K562 (cell line): ENCODE results near the gene FGF14. TPM values are rescaled to one million over a fixed set of nuclear protein-coding genes. Genes with fewer than 3 reads are reported as not detected.

Experiments used
- ATAC-seq: fragments of 200-7000 bp; cut with Tn5 transposase; 3 replicates; pipeline ENCODE4 v1.9.1; 2020; ENCODE audit warnings: moderate library complexity
- BruUV-seq: library from RNA; stranded (reverse); fragments of 400-500 nt; replicated peaks from 2 replicates; lab custom pipeline; 2021; lab: Mats Ljungman, UMichigan
- CTCF ChIA-PET: fragments of 300-600 bp; formaldehyde crosslinking; extraction: SDS; loops from one replicate; lab custom pipeline; 2021; ENCODE audit warnings: low intra/inter-chr PET ratio; lab: Yijun Ruan, JAX
- POLR2A ChIA-PET: fragments of 300-600, 350-650 bp; sonication (Branson Sonifier 250); formaldehyde crosslinking; extraction: SDS; loops from one replicate; lab custom pipeline; 2021; ENCODE audit warnings: antibody characterized with exemption, inconsistent platforms; lab: Yijun Ruan, JAX
- DNase-seq, 4 experiments: peaks; one replicate each; pipeline versions ENCODE4 v3.0.0 to v3.0.0-alpha.2; 2011 to 2018; ENCODE audit warnings: low spot score in 3 of 4, mixed read lengths in 3 of 4; ENCODE audit errors: extremely low read depth in 1 of 4
- FAIRE-seq: peaks from 2 replicates; lab custom pipeline; 2011; peaks lifted over from hg19 to GRCh38; lab: Jason Lieb, UNC
- H2AFZ ChIP-seq: 2 replicates; pipeline ENCODE4 v1.6.0; 2011; ENCODE audit warnings: low read depth, low read length, control low read depth, inconsistent platforms
- H3K27ac ChIP-seq: fragments of 200-600 bp; 3 replicates; pipeline ENCODE4 v1.8.0; 2011; ENCODE audit warnings: low read depth, mild to moderate bottlenecking, control low read depth, inconsistent platforms, low read length, moderate library complexity, mixed read lengths; ENCODE audit errors: extremely low read depth
- H3K27me3 ChIP-seq, 2 experiments: fragments of 300-600 bp in 1 of 2; 2 replicates in 1 of 2; 3 replicates in 1 of 2; pipeline versions ENCODE4 v1.6.0 to v1.8.0; 2011; ENCODE audit warnings: inconsistent platforms in 2 of 2, low read length in 2 of 2, mild to moderate bottlenecking in 1 of 2, mixed read lengths in 1 of 2, moderate library complexity in 1 of 2; ENCODE audit not compliant: control insufficient read depth in 2 of 2, insufficient read depth in 2 of 2
- H3K36me3 ChIP-seq: fragments of 300-600 bp; 3 replicates; pipeline ENCODE4 v1.8.0; 2011; ENCODE audit warnings: mild to moderate bottlenecking, low read length, inconsistent platforms; ENCODE audit not compliant: control insufficient read depth, insufficient read depth
- H3K4me1 ChIP-seq, 2 experiments: fragments of 200-600 bp in 1 of 2; replicated peaks in 1 of 2; 2 replicates in 1 of 2; 3 replicates in 1 of 2; pipeline versions ENCODE4 v1.5.1 to v1.8.0; 2011; ENCODE audit warnings: inconsistent platforms in 2 of 2, low read length in 2 of 2, mild to moderate bottlenecking in 1 of 2, mixed read lengths in 1 of 2, moderate library complexity in 1 of 2; ENCODE audit not compliant: control insufficient read depth in 2 of 2, insufficient read depth in 2 of 2
- H3K4me2 ChIP-seq: 2 replicates; pipeline ENCODE4 v1.6.1; 2011; ENCODE audit warnings: low read length, control low read depth, inconsistent platforms, mixed read lengths; ENCODE audit not compliant: insufficient read depth
- H3K4me3 ChIP-seq: fragments of 200-600 bp; sonication (generic), shearing (Covaris generic); 2 replicates; pipeline ENCODE4 v1.5.1; 2016; ENCODE audit warnings: control low read depth, inconsistent platforms
- H3K79me2 ChIP-seq: fragments of 200-600 bp; 3 replicates; pipeline ENCODE4 v1.8.0; 2011; ENCODE audit warnings: low read length, inconsistent platforms; ENCODE audit not compliant: control insufficient read depth, insufficient read depth
- H3K9ac ChIP-seq, 2 experiments: 2 replicates each; pipeline versions ENCODE4 v1.6.0 to v1.6.1; 2011; ENCODE audit warnings: low read depth in 2 of 2, low read length in 2 of 2, control low read depth in 1 of 2, inconsistent platforms in 1 of 2, mild to moderate bottlenecking in 1 of 2, mixed read lengths in 1 of 2; ENCODE audit not compliant: insufficient read depth in 1 of 2
- H3K9me1 ChIP-seq: one replicate; pipeline ENCODE4 v1.6.0; 2011; ENCODE audit warnings: inconsistent platforms, mild to moderate bottlenecking, low read length, moderate library complexity; ENCODE audit not compliant: control insufficient read depth, insufficient read depth
- H3K9me3 ChIP-seq: replicated peaks from 2 replicates; pipeline ENCODE4 v1.5.1; 2011; ENCODE audit warnings: low read depth, low read length, inconsistent platforms; ENCODE audit not compliant: control insufficient read depth, insufficient read depth
- H4K20me1 ChIP-seq: replicated peaks from 2 replicates; pipeline ENCODE4 v1.6.1; 2011; ENCODE audit warnings: low read length, inconsistent platforms, mixed read lengths; ENCODE audit not compliant: control insufficient read depth, insufficient read depth
- AFF4 ChIP-seq: sonication (generic); formaldehyde crosslinking; IDR thresholded peaks from 2 replicates; pipeline ENCODE4 v1.8.0; 2023; ENCODE audit warnings: mild to moderate bottlenecking, missing genetic modification reagents
- BRD9 ChIP-seq: fragments of 450-650 bp; IDR thresholded peaks from 2 replicates; pipeline ENCODE4 v1.6.1; 2018; ENCODE audit warnings: low read depth; ENCODE audit not compliant: partially characterized antibody
- E2F3 ChIP-seq: fragments of 250-450 bp; sonication (Bioruptor Pico); IDR thresholded peaks from 2 replicates; pipeline ENCODE4 v1.4.0; 2020; ENCODE audit warnings: mild to moderate bottlenecking
- FOXP4 ChIP-seq: sonication (generic); formaldehyde crosslinking; IDR thresholded peaks from 2 replicates; pipeline ENCODE4 v1.8.0; 2022; ENCODE audit warnings: mild to moderate bottlenecking, missing genetic modification reagents, borderline replicate concordance
- HDAC1 ChIP-seq, 2 experiments: fragments of 450-650 bp; IDR thresholded peaks; 2 replicates each; pipeline ENCODE4 v1.6.1; 2016 to 2017; ENCODE audit warnings: inconsistent platforms in 1 of 2, mild to moderate bottlenecking in 1 of 2, moderate library complexity in 1 of 2
- HDAC3 ChIP-seq: fragments of 450-650 bp; IDR thresholded peaks from 2 replicates; pipeline ENCODE4 v1.6.1; 2018; ENCODE audit warnings: borderline replicate concordance, mild to moderate bottlenecking, moderate library complexity; ENCODE audit not compliant: partially characterized antibody
- NR4A1 ChIP-seq, 2 experiments: fragments of 250-450 bp in 1 of 2; fragments of 450-650 bp in 1 of 2; sonication (Bioruptor Pico) in 1 of 2; IDR thresholded peaks; 2 replicates each; pipeline versions ENCODE4 v1.4.0 to v1.6.1; 2016 to 2020; ENCODE audit warnings: mild to moderate bottlenecking in 2 of 2, missing compliant biosample characterization in 1 of 2, missing genetic modification characterization in 1 of 2, moderate library complexity in 1 of 2
- POLR2AphosphoS5 ChIP-seq: IDR thresholded peaks from 2 replicates; pipeline ENCODE4 v1.6.1; 2011; ENCODE audit warnings: mild to moderate bottlenecking, low read depth, low read length, moderate library complexity; ENCODE audit not compliant: control insufficient read depth, insufficient read depth
- ZNF134 ChIP-seq: fragments of 250-450 bp; sonication (Bioruptor Pico); conservative IDR thresholded peaks from 2 replicates; pipeline ENCODE4 v1.4.0; 2020
- ZNF518B ChIP-seq: fragments of 250-450 bp; sonication (Bioruptor Pico); IDR thresholded peaks from 2 replicates; pipeline ENCODE4 v1.5.0; 2021; ENCODE audit warnings: mild to moderate bottlenecking, moderate library complexity
- WGBS: fragments of 100-300 bp; shearing (Covaris generic); methylation state at CpG from one replicate; pipeline ENCODE4 v1.1.6; 2016; ENCODE audit warnings: low coverage, mixed read lengths; ENCODE audit not compliant: insufficient coverage; ENCODE audit errors: missing lambda C conversion rate; 5-methylcytosine and 5-hydroxymethylcytosine counted together
- in situ Hi-C: fragments of 300-500 bp; cut with MboI; formaldehyde crosslinking; loops from 4 replicates; pipeline ENCODE4 v1.15.0; 2018; ENCODE audit warnings: inconsistent platforms, mixed read lengths
- intact Hi-C: fragments of 100-400 bp; cut with micrococcal nuclease; formaldehyde crosslinking; loops from 2 replicates; pipeline ENCODE4 v1.14.2; 2022
- polyA plus RNA-seq, 8 experiments: library from polyadenylated mRNA; depleted of rRNA in 4 of 8; stranded (reverse) in 5 of 8; unstranded in 3 of 8; fragments of >200 nt; fragmentation: Nextera tagmentation in 2 of 8; fragmentation: Illumina TruSeq in 1 of 8; extraction: Ambion mirVana in 2 of 8; extraction: Trizol in 1 of 8; gene quantifications; 2 replicates each; pipeline versions ENCODE4 v1.2.1 to v1.2.3, GENCODE V29; 2011 to 2014; ENCODE audit warnings: inconsistent platforms in 1 of 8, missing spikeins in 1 of 8
- total RNA-seq, 7 experiments: library from RNA; depleted of rRNA in 6 of 7; stranded (reverse); fragments of >200 nt in 6 of 7; fragmentation: Illumina TruSeq in 2 of 7; extraction: Trizol in 2 of 7; gene quantifications; 2 replicates each; pipeline versions ENCODE4 v1.2.1 to v1.2.3, GENCODE V29; 2011 to 2021; ENCODE audit warnings: low replicate concordance in 1 of 7

The FGF14 gene
- total and polyA plus RNA-seq, 9 of the 15 experiments (the other 6 are each of a cell fraction or from before 2014, with no cell fraction given) = not detected

- no TSS peak for BruUV-seq
- intact Hi-C loops (loop anchor here (10.0 kb wide), 1 partner anchor 622 kb away; no protein-coding TSS in a partner anchor), in situ Hi-C loops (no loop called here)
- Histone ChIP-seq H4K20me1 (no peaks in the 10 kb centered on the region), H3K36me3 (no peaks in the 10 kb centered on the region), H3K27ac (no peak overlapping the region), H3K9me1 (no peaks in the 10 kb centered on the region), H3K9me3 (no peaks in the 10 kb centered on the region), H3K4me1 (no peaks in the 10 kb centered on the region), H3K4me3 (no peak overlapping the region), H3K27me3 (no peaks in the 10 kb centered on the region), H3K79me2 (no peaks in the 10 kb centered on the region), H3K4me2 (no peak overlapping the region), H3K9ac (no peak overlapping the region), H2AFZ (no peak overlapping the region)
- DNase-seq (no peak), ATAC-seq (no peak), FAIRE-seq (no peak)
- CTCF ChIA-PET = no interaction called here
- POLR2A ChIA-PET = no interaction called here
- WGBS = 0% methylated on average over 2 of the region's 2 CpGs
- TF ChIP-seq HDAC3 (no peak), ZNF134 (CRISPR knock-in tag) (no peak), AFF4 (CRISPR knock-in tag) (no peak), BRD9 (no peak), NR4A1 (CRISPR knock-in tag; IDR thresholded peaks at IDR 0.05) (no peak), NR4A1 (tag; IDR thresholded peaks at IDR 0.05) (no peak), ZNF518B (CRISPR knock-in tag) (no peak), POLR2AphosphoS5 (no peak), FOXP4 (CRISPR knock-in tag) (no peak), HDAC1 (IDR thresholded peaks at IDR 0.05) (no peak), E2F3 (CRISPR knock-in tag) (no peak)
Measured at GRCh38 chr13:101942535-101943157, 459.2 kb downstream of the FGF14 start.
